Measurements from ENCODE around the gene CNKSR2.

The CNKSR2 gene

DNA sequence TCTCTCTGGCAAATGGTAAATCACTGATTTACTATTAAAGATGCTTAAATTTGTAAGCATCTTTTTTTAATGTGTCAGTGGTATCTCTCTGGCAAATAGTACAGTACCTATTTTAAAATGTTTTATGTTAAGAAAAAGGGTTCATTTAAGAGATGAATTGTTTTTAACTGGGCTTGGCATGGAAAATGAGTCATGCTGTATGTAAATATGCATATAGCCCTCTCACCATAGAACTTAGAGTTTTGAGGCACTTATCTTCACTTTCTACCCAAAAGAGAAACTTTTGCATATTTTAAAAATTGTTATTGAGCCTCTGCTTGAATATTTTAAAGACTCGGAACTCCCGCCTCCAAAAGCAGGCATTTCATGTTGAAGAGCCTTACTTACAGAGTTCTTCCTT, 246.0 kb downstream of the CNKSR2 start:
- DNase-seq: no peak

DNA sequence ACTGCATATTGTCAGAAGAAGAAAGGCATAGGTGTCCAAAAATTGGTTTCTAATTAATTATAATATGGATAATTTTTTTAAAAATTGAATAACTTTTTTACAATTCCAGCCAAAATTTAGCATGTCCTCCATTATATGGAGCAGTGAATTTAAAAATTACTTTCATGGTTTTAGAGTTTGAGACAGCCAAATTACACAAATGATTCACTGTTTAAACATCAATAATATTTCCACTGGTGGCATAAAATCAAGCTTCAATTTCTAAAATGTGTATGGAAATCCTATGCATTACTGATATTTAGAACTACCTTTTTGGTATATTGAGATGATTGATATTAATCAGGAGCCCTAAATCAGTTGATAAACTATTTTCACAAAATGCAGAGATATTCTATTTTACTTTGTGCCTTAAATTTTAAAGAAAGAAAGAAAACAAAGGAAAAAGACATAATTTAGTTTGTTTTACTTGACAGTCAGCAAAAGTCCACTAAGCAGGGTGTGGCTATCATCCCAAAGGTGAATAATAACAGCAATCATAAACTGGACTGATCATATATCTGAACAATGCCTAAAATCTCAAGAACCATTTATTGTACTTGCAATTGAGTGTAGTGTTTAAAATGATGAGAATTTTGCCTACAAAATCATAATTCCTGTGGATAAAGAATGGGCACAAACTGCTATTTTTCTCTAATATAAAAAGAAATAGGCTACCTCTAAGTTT, 249.7 kb downstream of the CNKSR2 start:
- DNase-seq: no peak

DNA sequence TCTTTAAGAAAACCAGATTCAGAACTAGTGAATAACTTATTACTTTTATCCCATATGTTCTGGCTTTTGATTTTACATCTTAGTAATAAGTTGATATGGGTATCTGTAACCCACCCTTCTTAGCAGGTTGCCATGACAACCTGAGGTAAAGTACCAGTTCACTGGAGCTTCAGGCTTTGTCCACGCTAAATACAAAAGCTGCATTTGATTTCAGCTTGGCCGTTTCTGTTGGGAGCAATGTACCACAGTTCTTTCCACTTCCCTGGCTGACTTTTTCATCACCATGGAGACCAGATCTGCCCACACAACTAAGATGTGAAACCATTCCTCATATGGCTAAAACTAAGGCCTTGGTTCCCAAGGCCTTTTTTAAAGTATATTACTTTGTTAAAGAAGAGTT, 257.8 kb downstream of the CNKSR2 start:
- no peak for DNase-seq

DNA sequence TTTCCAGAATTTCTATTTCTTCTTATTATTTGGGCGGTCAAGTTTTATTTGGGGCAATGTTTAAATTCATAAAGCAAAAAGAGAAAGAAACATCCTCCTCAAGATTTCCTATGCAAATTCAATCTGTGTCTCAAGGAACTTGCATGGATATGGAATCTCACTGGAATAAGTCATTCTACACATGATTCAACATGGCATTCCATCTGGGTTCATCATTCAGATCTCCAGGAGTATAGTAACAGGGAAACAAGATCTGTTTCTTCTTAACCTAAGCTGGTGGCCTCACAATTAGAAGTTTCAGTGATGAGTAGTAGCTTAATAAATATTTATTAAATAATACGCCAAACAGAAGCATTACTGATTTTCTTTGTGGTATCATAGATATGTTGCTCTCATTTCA, 264.1 kb downstream of the CNKSR2 start:
- no peak for DNase-seq

DNA sequence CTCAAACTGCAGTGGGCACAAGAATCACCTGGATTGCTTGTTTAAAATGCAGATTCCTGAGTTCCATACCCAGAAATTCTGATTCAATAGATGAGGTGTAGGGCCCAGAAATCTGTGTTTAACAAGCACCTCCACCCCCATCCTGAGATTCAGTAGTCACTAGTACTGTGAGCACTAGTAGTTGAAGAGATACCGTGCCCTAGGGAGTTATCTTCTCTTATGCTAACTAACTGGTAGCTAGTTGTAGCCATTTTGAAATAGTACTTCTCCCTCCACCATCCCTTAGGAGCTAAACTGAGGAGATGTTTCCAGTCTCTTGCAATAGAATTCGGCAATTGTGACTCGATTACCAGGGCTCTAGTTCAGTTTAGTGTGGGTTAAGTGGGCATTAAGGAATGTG, 265.6 kb downstream of the CNKSR2 start:
- no peak for DNase-seq

DNA sequence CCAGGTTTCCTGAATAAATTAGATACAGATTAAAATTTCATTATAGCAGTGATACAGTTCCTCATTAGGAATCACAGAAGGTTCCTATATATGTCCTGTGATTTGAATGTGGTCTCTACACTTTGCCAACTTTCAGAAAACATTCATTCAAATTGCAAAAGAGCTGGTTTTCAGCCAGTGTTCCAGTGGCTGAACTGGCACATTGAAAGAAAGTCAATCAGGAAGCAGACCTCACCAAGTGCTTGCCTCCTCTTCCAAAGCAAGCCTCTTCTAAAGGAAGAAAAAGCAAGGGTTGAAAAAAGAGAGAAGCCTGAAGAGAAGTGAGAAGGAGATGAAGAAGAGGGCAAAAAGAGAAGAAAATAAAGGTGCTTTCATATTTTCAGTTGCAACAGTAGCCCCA, 271.2 kb downstream of the CNKSR2 start:
- DNase-seq: no peak

DNA sequence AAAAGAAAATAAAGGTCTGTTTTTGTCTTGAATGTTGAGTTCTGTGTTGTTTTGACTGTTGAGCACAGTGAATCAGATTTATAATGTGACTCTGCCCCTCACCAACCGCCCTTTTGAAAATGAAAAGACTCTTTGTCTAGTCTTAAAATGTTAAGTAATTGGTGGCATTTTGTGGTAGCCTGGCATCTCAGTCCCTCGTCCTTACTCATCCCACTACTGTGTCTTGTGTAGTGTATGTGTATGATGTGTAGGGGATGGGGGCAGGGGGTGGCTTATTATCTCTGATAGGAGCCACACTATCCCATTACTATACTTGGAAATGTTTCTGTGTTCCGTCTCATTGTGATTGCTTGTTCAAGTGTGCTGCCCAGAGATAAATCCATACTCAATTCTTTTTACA, 271.7 kb downstream of the CNKSR2 start:
- no peak for DNase-seq

DNA sequence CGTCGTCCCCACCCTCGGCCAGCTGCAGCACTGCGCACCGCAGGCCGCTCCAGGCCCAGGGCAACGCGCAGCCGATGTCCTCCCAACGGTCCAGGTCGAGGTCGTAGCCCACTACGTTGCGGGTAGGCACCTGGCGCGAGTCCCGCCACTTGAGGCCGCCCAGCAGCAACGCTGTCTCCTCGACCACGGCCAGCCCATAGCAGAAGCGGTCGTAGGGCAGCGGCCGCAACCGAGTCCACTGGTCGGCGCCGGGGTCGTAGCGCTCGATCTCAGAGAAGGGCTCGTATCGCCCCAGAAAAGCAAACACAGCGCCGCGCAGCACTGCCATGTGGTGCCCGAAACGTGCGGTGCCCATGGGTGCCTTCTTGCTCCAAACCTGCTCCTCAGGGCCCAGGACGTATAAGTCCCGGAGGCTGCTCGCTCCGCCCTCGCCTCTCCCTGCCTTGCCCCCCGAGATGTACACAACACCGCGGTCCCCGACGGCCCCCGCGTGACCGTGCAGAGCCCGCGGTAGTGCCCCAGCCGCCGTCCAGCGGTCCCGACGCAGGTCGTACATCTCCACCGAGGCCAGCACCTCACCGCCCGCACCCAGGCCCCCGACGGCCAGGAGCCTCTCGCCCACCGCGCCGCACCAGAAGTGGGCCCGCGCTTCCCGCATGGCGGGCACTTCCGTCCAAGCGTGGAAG, 281.8 kb downstream of the CNKSR2 start:
- no peak for DNase-seq

DNA sequence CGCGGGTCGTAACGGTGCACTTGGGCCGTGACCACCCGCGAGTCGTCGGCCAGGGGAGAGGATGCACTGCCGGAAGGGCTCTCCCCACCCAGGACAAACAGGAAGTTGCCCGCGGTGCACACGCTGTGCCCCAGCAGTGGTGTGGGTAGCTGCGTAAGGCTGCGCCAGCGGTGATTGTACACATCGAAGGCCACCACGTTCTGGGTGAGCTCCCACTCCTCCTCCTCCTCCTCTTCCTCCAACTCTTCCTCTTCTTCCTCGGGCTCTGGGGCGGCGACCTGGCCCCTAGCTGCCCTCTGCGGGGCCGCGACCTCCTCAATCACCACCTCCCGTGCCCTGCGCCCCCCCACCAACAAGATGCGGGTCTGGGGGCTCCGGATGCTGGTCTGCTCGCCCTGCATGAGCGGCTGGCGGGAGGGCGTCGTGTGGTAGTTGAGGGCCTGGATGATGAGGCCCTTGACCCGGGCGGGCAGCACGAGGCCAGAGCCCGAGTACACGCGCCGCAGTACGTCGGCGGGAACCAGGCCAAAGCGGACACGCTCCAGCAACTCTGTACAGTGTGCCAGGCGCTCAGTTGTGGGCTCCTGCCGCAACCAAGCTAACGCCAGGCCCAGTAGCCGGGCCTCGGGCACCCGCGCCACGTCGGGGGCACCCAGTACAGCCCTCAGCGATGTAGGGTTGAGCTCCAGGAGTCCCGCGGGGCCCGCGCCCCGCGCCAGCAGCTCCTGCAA, 282.5 kb downstream of the CNKSR2 start:
- no peak for DNase-seq

DNA sequence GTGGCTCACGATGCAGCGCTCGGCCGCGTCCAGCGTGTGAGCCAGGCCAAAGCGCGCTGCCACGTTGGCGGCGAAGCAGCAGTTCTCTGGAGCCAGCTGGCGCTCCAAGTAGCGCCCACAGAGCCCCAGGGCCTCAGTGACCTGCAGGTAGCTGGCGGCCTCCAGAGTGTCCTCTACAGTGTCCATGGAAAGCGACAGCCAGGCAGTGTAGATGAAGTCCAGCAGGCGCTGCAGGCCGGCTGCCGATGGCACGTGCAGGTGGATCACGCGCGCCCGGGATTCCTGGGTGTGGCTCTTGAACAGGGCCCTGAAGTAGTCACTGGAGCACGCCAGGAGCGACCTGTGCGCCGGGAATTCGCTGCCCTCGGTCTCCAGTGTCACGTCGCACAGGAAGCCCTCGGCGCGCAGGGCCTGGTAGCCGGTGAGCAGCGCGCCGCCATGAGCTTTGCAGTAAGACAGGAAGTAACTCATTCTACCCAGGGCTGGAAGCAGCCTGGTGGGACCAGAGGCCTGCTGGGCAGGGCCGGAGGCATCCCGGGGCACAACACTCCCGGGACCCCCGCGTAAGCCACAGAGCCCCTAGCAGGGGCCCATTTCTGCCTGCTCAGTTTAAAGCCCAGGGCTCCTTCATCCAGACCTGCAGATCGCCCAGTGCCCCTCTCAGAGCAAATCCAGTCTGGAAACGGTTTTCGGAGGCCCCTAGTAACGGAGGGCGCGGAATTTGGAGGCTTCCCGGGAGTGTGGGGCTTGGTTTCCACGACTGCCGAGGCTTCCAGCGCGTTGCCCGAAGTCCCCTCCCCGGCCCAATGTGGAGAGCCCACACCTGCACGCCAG, 283.3 kb downstream of the CNKSR2 start:
- DNase-seq: no peak

DNA sequence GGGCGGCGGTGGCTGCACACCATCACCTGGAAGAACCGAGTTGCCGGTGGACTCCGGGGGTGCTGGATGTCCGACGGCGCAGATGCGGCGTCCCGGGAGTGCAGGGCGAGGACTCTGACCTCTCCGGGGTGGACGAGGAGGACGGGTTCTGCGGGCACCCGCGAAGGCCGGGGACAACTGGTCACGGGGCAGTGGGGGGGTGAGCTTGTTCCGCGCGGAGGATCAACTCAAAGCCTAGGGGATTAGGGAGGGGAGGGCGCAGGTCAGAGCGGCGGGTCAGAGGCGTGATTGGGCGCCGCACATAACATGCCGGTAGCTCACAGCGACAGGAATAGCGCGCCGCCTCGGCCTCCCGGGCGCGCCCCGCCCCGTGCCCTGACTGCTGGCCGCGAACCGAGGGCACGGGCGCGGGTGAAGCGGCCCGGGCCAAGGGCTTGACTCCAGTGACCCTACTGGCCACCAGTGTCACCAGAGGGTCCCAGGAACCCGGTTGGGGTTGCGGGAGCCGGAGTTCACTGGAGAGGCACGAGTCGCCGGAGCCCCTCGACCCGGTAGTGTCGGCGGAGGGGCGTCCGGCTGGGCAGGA, 284.0 kb downstream of the CNKSR2 start, which contains the start of gene KLHL34:
KLHL34 (minus strand) TSS at position 179 of the 586 bp plus-strand sequence. CDS start 542 bp downstream, outside the sequence.
- peak in 1 of 2 donors; percentile 3 for DNase-seq

DNA sequence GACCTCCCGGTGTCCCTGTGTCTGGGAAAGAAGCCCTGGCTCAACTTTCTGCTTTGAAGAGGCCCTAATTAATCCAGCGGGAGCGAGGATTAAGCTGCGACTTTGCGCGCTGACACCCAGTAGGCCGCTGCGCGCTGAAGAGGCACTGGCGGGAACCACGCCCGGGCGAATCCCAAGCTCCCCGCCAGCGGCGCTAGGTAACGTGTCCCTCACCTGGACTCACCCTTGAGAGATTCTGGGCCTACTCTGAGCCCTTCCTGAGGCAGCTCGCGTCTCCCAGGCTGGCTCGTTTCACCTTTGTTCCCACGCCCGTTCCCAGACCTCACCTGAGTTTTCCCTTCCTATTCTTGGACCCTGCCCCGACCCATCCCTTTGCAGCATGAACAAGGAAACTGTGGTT, 284.5 kb downstream of the CNKSR2 start:
- DNase-seq: no peak

DNA sequence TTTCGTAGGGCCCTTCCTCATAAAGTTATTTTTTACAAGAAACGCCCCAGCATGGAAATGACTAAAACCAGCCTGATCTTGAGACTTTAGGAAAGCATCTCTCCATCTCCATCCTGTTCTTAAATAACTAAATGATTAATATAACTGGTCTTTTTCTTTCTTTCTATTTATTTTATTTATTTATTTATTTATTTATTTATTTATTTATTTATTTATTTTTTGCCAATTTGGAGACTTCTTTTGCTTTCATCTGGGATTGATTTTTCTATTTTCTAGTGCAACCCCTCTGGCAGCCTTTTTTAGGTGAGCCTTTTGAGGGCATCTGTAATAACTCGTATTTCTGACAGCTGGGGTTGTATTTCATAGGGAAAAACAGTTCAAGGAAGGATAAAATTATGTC, 285.1 kb downstream of the CNKSR2 start:
- DNase-seq: no peak

DNA sequence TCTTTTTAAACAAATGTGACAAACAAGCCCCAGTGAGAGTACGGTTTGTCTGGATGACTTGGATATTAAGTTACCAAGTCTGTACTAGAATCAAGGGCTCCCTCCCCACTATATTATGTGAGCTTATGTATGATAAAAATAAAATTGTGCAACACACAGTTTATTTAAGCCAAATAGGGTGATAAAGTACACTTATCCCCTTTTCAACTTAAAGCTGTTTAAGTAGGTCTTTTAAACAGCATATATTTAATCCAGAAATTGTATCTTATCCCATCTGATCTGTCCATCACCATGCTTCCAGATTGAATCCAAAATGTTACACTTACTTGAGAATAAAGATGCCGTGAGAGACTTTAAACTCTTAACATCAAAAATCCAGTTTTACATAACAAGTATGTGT, 285.9 kb downstream of the CNKSR2 start:
- DNase-seq: no peak

DNA sequence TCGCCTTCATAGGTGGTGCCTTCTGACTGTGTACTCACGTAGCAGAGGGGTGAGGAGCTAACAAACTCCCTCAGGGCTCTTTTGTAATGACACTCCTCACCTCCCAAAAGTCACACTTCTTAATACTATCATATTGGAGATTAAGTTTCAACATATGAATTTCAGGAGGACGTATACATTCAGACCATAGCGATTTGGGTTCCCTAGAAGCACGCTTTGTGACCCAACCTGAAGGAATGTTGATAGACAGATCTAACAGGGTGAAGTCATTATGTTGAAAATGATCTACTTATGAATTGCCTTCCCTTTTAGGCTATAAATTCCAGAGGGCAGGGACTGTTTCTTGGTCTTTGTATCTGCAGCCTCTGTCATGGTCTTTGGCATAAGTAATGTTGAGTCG, 287.1 kb downstream of the CNKSR2 start:
- DNase-seq: no peak

DNA sequence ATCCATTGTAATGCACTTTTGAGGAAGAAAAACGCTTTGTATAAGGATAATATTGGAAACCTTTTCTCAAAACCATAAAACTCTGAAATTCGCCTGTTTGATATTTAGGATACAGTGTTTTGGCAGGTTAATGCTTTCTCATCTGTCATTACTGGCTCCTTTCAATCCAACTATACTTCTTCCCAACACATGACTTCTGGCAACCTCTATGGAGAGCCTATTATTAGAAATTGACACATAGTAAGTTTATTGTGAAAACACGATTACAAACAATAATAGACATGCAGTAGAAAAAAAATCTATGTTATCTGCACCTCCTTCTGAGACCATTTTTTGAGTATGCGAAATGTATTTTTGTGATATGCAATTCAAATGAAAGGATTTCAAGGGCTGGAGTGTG, 288.5 kb downstream of the CNKSR2 start:
- no peak for DNase-seq

DNA sequence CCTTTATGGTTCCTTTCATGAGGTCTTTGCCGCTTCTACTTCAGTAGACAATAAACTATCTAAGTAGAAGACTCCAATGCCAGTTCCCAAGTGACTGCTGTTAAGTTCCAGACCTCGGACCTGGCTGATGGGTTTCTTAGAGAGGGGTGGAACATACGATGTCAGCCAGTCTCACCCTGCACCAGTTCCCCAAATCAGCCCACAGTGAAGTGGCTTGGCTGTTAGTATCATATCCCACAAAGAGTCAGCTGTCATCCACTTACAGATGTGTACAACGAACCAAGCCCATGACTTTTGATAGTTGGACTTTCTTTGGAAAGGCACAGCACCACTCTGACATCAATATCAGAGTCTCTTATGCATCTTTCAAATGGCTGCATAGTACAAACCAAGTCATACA, 292.0 kb downstream of the CNKSR2 start:
- DNase-seq: no peak

DNA sequence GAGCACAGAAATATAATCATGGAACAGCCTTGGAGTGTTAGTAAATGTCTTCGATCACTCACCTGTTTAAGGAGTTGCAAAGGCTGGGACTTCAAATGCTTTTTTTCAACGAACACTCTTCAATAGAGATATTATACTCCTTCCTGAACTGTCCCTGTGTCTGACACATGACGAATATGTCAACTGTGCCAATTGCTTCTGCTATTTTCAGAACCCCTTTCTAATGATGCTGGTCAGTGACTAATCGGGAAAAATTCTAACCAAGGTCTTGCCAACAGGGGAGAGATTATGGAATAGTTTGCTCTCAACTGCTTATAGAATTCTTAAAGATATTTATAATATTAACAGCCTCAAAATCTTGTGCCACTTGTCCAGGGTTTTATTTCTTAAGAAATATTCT, 292.5 kb downstream of the CNKSR2 start:
- DNase-seq: no peak

DNA sequence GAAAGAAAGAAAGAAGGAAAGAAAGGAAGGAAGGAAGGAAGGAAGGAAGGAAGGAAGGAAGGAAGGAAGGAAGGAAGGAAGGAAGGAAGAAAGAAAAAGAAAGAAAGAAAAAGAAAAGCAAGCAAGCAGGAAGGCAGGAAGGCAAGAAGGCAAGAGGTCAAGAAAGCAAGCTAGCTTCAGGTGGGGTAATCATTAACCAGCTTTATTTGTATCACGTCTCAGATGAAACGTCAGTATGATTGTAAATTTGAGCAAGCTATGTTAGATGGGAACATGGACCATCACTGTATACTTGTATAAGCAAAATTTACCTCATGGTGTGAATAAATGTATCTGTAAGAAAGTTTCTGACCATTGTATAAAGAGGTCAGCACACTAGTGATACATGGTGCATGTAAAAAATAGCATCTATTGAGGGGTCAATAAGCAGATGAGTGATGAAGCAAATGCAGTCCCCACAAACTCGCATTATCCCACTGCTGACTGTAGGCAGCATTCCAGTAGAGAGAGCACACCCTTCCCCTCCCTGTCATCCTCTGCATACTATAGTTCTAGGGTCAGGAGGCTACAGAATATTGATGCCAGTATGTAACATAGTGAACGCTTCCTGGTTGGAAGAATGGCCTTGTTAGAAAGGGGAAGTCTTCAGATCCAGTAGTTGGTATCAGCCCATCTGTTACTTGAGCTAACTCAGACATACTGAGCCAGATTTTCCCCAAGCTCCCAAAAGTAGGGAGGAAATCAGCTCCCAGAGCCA, 300.4 kb downstream of the CNKSR2 start:
- no peak for DNase-seq

DNA sequence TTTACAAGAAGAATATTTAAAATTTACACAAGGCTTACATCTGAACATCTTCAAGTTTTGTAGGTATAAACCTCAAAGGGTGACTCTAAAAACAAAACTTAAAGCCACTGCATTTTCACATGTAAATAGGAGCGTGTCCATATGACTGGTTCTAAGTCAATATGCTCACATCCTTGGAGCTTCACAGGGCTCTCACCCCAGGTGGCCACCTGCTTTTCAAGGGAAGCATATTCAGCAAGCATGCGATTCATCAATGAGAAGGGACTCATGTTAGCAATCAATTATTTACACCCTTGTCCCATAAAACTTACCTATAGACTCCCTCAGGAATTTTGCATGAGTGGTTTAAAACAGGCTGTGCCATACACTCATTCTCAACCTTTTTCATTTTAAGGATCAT, 301.7 kb downstream of the CNKSR2 start:
- no peak for DNase-seq

DNA sequence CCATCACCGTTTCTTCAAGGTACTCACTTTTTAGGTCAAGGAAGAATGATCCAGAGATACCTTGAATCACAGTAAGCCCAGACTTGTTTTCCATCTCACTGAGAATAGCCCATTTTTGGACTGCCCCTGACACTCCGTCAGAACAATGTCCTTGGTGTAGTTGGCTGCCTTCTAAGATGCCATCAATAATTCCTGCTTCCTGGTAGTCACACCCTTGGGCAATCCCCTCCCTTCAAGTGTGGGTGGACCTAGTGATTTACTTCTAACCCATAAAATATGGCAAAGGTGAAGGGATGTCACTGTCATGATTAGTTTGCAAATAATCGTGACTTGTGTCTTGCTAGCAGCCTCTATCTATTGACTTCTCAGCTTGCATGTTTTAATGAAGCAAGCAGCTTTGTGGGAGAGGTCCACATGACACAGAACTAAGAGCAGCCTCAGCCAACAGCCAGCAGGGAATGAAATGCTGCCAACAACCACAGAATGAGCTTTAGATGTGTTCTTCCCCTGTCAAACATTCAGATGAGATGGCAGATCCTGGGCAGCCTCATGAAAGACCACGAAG, 303.9 kb downstream of the CNKSR2 start:
- no peak for DNase-seq

DNA sequence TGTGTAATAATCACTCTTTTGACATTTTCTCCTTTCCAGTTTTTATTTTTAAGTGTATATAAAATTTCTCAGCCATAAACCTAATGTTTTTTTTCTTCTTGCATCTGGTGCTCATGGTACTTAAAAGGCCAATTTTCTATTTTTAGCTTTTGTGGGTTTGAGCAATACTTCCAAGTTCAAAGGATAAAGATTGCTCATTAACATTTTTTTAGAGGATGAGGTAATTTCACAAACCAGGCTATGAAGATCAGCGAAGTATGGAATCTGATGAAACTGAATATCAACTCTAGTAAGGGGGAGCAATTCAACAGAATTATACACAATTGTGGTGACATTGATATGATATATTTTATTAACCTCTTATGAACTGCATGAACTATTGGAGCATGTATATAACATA, 309.7 kb downstream of the CNKSR2 start:
- no peak for DNase-seq
